Tibial nerve (tissue), 4 donors: ENCODE measurements around the gene CDC123. TPM values are rescaled to one million over a fixed set of nuclear protein-coding genes. Genes with fewer than 3 reads are reported as not detected.
A peak's percentile ranks its signal among the peaks of the same experiment; 100 is the strongest.

Source experiments
- DNase-seq, 2 donors: peaks; one replicate each; pipeline ENCODE4 v3.0.0-alpha.2; 2019; ENCODE audit warnings: low spot score in 2 of 2
- H3K27ac ChIP-seq, 4 donors: fragments of 200-600 bp; sonication (generic) in 3 of 4; one replicate each; pipeline ENCODE4 v1.5.1; 2017 to 2019; ENCODE audit warnings: mild to moderate bottlenecking in 1 of 4
- H3K27me3 ChIP-seq, 2 donors: fragments of 200-600 bp; sonication (generic) in 1 of 2; one replicate each; pipeline versions ENCODE4 v1.5.1 to v1.6.0; 2017 to 2019
- H3K36me3 ChIP-seq, 3 donors: fragments of 200-600 bp; sonication (generic); one replicate each; pipeline ENCODE4 v1.5.1; 2018 to 2019
- H3K4me1 ChIP-seq, 4 donors: fragments of 200-600 bp; sonication (generic) in 3 of 4; one replicate each; pipeline ENCODE4 v1.5.1; 2017 to 2019
- H3K4me3 ChIP-seq, 4 donors: fragments of 200-600 bp; sonication (generic) in 3 of 4; one replicate each; pipeline ENCODE4 v1.5.1; 2017 to 2019; ENCODE audit warnings: mild to moderate bottlenecking in 1 of 4, moderate library complexity in 1 of 4
- H3K9me3 ChIP-seq, 4 donors: fragments of 200-600 bp; sonication (generic) in 3 of 4; one replicate each; pipeline ENCODE4 v1.5.1; 2017 to 2019
- EP300 ChIP-seq, 2 donors: sonication (generic); formaldehyde crosslinking; IDR thresholded peaks; one replicate each; pipeline ENCODE4 v1.6.1; 2017; ENCODE audit warnings: antibody characterized with exemption in 2 of 2, mild to moderate bottlenecking in 1 of 2
- POLR2A ChIP-seq, 2 donors: fragments of 450-650 bp; IDR thresholded peaks; one replicate each; pipeline ENCODE4 v1.6.1; 2017; ENCODE audit warnings: antibody characterized with exemption in 2 of 2, mild to moderate bottlenecking in 2 of 2, moderate library complexity in 2 of 2
- WGBS, 2 donors: methylation state at CpG; one replicate each; pipeline ENCODE4 v1.1.5; 2018; 5-methylcytosine and 5-hydroxymethylcytosine counted together
- total RNA-seq, 4 donors: library from RNA; depleted of rRNA; stranded (reverse); fragments of >200 nt; gene quantifications; one replicate each; pipeline ENCODE4 v1.1.0, GENCODE V29; 2016
- TF ChIP-seq, protein P1 (sequence below), 5 experiments: fragments of 200-600 bp in 3 of 5; fragments of 450-650 bp in 2 of 5; sonication (generic) in 3 of 5; IDR thresholded peaks; one replicate each; pipeline ENCODE4 v1.5.1; 2016 to 2019; ENCODE audit warnings: antibody characterized with exemption in 5 of 5, mild to moderate bottlenecking in 3 of 5, moderate library complexity in 2 of 5

The CDC123 gene, protein sequence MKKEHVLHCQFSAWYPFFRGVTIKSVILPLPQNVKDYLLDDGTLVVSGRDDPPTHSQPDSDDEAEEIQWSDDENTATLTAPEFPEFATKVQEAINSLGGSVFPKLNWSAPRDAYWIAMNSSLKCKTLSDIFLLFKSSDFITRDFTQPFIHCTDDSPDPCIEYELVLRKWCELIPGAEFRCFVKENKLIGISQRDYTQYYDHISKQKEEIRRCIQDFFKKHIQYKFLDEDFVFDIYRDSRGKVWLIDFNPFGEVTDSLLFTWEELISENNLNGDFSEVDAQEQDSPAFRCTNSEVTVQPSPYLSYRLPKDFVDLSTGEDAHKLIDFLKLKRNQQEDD
- total RNA-seq = 10 to 100 TPM; 32.7 to 80.0 (median 37.7) TPM

DNA sequence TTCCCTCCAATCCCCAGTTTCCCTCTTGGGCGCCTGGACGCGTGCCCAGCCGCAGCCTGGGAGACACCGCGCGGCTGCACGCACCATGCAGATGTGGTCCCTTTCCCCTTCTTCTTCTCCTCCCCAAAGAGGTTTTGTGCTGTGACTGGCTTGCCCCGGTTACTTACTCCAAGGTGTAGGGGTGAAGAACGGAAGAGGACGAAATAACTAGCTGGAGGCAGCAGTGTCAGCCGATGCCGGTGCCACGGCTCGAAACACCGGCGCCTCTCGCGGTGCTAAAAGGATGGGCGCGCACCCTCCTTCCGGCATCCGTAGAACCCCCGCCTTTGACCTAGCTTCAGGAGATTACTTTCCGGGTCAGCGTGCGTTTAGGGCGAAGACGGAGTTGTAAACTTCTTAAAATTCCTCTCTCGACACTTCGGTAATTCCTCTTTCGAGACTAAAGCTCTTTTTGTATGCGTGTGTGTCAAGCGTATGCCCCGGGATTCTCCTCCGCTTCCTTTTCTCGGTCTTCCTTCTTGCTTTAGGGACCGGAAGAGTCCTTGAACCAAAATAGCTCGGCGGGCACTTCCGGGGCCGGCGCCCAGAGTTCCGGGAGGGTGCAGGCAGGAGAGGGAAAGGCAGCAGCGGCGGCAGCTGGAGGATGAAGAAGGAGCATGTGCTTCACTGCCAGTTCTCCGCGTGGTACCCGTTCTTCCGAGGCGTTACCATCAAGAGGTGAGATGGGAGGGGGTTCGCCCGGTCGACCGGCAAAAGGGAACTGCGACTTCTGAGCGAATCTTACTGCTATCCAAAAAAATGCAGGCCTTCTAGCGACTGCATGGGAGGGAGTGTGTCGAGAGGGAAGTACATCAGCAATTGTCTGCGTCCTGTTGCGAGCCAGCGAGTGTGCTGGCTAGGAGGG is at the start of gene CDC123, which contains the start of gene NUDT5:
TSS of gene CDC123 (plus strand) at position 586 of the 904 bp plus-strand sequence. CDS start at position 644, 58 bp downstream.
TSS of gene NUDT5 (minus strand) at position 289 of the 904 bp plus-strand sequence. CDS start 9,600 bp downstream, outside the sequence.
- 0% methylated on average over 62 of the region's 62 CpGs for WGBS, 2 donors

DNA sequence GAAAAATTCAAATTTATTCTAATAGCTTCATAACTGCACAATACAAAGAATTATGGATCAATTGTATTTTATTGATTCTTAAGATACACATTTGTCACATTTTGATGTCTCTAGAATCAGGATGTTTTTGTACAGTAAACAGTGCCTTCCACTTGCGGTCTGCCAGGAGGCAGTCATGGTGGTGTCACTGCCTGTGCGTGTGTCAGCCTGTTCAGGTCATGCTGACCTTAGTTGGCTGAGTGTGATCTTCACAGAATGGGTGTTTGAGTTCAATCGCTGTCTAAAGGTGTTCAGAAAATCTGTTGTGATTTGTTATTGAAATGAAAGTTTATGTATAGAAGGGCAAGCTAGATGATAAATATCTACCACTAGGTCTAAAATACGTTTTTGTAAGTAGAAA is 45.8 kb upstream of the CDC123 start:
- DNase-seq = no peak
- no peaks in the 10 kb centered on the region for H3K4me1 ChIP-seq
- no peaks in the 10 kb centered on the region for H3K27me3 ChIP-seq
- no peak overlapping the region for H3K27ac ChIP-seq
- no peak overlapping the region for H3K4me3 ChIP-seq
- TF ChIP-seq, protein P1, sequence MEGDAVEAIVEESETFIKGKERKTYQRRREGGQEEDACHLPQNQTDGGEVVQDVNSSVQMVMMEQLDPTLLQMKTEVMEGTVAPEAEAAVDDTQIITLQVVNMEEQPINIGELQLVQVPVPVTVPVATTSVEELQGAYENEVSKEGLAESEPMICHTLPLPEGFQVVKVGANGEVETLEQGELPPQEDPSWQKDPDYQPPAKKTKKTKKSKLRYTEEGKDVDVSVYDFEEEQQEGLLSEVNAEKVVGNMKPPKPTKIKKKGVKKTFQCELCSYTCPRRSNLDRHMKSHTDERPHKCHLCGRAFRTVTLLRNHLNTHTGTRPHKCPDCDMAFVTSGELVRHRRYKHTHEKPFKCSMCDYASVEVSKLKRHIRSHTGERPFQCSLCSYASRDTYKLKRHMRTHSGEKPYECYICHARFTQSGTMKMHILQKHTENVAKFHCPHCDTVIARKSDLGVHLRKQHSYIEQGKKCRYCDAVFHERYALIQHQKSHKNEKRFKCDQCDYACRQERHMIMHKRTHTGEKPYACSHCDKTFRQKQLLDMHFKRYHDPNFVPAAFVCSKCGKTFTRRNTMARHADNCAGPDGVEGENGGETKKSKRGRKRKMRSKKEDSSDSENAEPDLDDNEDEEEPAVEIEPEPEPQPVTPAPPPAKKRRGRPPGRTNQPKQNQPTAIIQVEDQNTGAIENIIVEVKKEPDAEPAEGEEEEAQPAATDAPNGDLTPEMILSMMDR (IDR thresholded peaks at IDR 0.05) = no peak
- TF ChIP-seq POLR2A (IDR thresholded peaks at IDR 0.05) (no peak), EP300 (IDR thresholded peaks at IDR 0.05) (no peak)
- H3K36me3 ChIP-seq = peaks cover 0 to 70% (median 0%) of the 10 kb centered on the region in 3 donors
- H3K9me3 ChIP-seq = no peaks in the 10 kb centered on the region
- 89 to 91% methylated on average over 4 of the region's 4 CpGs for WGBS, 2 donors

More for the DNA sequence above, at the start of gene CDC123, which contains the start of gene NUDT5:
- H3K27ac ChIP-seq = peak within 1 kb of the TSS; percentile 69 to 97 (median 90)
- H3K27me3 ChIP-seq = no peaks in the 10 kb centered on the region
- DNase-seq = peak; percentile 58 to 81
- peak within 1 kb of the TSS; percentile 50 to 90 (median 76) for H3K4me3 ChIP-seq
- peaks cover 0 to 21% (median 3%) of the 10 kb centered on the region in 3 donors for H3K36me3 ChIP-seq
- TF ChIP-seq POLR2A (IDR thresholded peaks at IDR 0.05) (peak in 1 of 2 donors; percentile 28), EP300 (IDR thresholded peaks at IDR 0.05) (peak in 1 of 2 donors; percentile 93)
- TF ChIP-seq, protein P1 (IDR thresholded peaks at IDR 0.05) = peak in 2 of 5 experiments; percentile 9 to 47
- no peaks in the 10 kb centered on the region for H3K9me3 ChIP-seq
- peaks cover 0 to 64% (median 33%) of the 10 kb centered on the region in 4 donors for H3K4me1 ChIP-seq

DNA sequence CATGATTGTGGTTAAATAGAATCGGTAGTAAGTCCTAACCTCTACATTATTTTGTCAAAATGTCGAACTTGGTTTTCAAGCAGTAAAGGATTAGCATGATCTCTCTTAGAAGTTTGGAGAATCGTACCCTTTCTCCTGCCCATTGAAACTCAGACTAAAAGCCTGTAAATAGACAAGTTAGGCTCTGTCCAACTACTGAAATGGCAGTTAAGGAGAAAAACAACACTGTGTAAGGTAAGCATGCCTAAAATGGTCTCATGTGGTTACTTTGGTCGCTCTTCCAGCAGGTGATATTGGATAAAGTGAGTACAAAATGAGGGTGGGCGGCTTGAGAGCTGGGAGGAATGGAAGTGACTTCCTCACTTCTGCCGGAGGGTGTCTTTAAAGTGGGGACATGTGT is 41.5 kb upstream of the CDC123 start:
- Histone ChIP-seq H3K4me3 (no peak overlapping the region), H3K27me3 (no peaks in the 10 kb centered on the region), H3K9me3 (no peaks in the 10 kb centered on the region), H3K27ac (no peak overlapping the region), H3K4me1 (no peaks in the 10 kb centered on the region), H3K36me3 (peaks cover 0 to 67% (median 0%) of the 10 kb centered on the region in 3 donors)
- TF ChIP-seq POLR2A (IDR thresholded peaks at IDR 0.05) = no peak
- no peak for TF ChIP-seq EP300 (IDR thresholded peaks at IDR 0.05)
- TF ChIP-seq, protein P1 (IDR thresholded peaks at IDR 0.05) = no peak
- 86% methylated on average over 6 of the region's 6 CpGs for WGBS, 2 donors
- DNase-seq = no peak

DNA sequence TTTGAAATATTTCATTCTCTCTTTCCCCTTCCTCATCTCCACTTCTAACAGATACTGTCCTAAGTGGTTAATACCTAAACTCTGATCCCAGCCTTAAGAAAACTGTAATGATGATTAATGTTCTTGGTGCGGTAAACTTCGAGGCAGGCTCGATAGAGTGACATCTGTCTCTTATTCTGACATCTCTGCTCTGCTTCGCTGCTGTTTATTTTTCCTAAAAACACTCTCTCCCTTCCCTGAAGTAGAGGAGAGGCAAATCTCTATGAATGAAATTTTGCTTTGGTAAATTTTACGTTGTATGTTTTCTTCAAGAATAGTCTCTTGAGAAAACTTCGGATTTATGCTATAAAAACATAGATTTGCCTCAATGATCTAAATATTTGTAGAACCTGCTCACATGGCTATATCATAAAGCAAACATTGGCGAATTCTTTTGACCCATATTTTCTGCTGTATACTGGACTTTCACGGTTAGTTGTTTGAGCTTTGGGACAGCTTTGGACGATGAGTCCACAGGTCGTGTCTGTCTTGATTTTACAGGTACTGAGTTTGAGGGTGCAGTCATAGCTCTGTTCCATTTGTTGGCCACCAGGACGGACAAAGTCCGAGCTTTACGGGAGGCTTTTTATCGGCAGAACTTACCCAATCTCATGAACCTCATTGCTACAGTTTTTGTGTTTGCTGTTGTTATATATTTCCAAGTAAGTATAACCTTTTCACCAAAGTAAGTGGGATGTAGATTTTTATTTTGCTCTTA is 39.4 kb upstream of the CDC123 start:
- TF ChIP-seq POLR2A (IDR thresholded peaks at IDR 0.05) (no peak), EP300 (IDR thresholded peaks at IDR 0.05) (no peak)
- TF ChIP-seq, protein P1 (IDR thresholded peaks at IDR 0.05) = no peak
- H3K9me3 ChIP-seq = no peaks in the 10 kb centered on the region
- no peaks in the 10 kb centered on the region for H3K4me1 ChIP-seq
- no peak overlapping the region for H3K27ac ChIP-seq
- peaks cover 0 to 64% (median 0%) of the 10 kb centered on the region in 3 donors for H3K36me3 ChIP-seq
- no peak for DNase-seq
- WGBS, 2 donors = 91% methylated on average over 14 of the region's 14 CpGs
- H3K27me3 ChIP-seq = no peaks in the 10 kb centered on the region
- H3K4me3 ChIP-seq = no peak overlapping the region
